SK-N-SH (cell line): ENCODE results near the gene CCDC30.

Experiments used
- CTCF ChIP-seq: fragments of 200-600 bp; sonication (generic); IDR thresholded peaks from 2 replicates; pipeline ENCODE4 v1.6.1; 2017; ENCODE audit warnings: antibody characterized with exemption, mild to moderate bottlenecking, moderate library complexity
- EZH2phosphoT487 ChIP-seq: fragments of 200-600 bp; sonication (generic); IDR thresholded peaks from 2 replicates; pipeline ENCODE4 v1.6.1; 2017; ENCODE audit warnings: low read depth, mixed run types, mild to moderate bottlenecking, antibody characterized with exemption, moderate library complexity, borderline replicate concordance
- FOXM1 ChIP-seq: IDR thresholded peaks from 2 replicates; pipeline ENCODE4 v1.4.0; 2012; ENCODE audit warnings: low read depth, mild to moderate bottlenecking
- POLR2AphosphoS5 ChIP-seq: IDR thresholded peaks from 2 replicates; pipeline ENCODE4 v1.6.1; 2012; ENCODE audit warnings: low read depth, low read length
- REST ChIP-seq: IDR thresholded peaks from 2 replicates; pipeline ENCODE4 v1.6.1; 2012; ENCODE audit warnings: mild to moderate bottlenecking, low read depth, low read length, moderate library complexity
- USF2 ChIP-seq: fragments of 150-350 bp; IDR thresholded peaks from 2 replicates; pipeline ENCODE4 v1.6.1; 2017; ENCODE audit warnings: antibody characterized with exemption, low read length, low read depth, borderline replicate concordance

- no peak for TF ChIP-seq CTCF
- TF ChIP-seq POLR2AphosphoS5 = peak; percentile 41; the same call in 1 of the 2 replicates
- no peak for TF ChIP-seq REST
- TF ChIP-seq EZH2phosphoT487 = no peak
- no peak for TF ChIP-seq FOXM1
- no peak for TF ChIP-seq USF2
Measured at GRCh38 chr1:42462828-42463763, at the start of gene CCDC30.
